Erythroblast (primary cell): ENCODE measurements around the gene NPLOC4.

Source experiments
- GATA1 ChIP-seq: IDR thresholded peaks from 2 replicates; pipeline ENCODE4 v1.6.1; 2011; ENCODE audit warnings: low read depth, mild to moderate bottlenecking, control low read depth, low read length, moderate library complexity
- POLR2A ChIP-seq: IDR thresholded peaks from 2 replicates; pipeline ENCODE4 v1.6.1; 2011; ENCODE audit warnings: mild to moderate bottlenecking, low read length

DNA sequence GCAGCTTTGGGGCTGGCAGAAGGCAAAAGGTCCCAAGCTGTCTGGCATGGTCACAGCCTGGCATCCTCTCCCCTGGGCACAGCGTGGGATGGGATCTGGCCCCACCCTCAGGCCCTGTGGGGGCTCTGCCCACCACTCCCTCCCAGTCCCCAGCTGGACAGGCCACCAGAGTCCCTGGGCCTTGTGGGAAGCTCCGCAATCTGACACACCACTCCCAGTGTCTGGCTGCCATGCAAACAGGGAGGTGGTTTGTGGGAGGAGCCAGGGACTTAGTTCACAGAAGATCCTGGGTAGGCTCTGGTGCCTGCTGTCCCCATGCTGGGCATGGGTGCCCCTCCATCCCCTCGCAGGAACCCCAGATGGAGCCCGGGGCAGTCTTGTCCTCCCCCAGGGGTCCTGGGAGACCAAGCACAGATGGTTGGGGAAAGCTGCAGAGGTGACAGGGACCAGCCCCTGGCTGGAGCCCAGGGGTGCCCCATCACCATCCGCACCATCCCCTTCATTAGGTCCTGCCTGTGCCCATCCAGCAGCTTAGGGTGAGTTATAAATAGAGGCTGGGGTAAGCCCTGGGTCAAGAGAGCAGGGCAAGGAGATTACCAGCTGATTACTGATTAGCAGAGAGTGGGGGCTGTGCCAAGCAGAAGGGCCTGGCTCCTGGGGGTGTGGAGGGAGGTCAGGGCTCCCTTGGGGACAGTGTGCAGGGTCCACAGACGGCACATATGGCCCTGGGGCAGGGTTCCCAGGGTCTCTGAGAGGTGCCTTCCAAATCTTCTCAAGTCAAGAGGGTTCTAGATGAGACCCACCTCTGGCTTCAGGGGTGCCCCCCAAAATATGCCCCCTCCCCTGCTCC is 102.5 kb downstream of the NPLOC4 start:
- TF ChIP-seq POLR2A (no peak), GATA1 (no peak)
